ENCODE results near the gene CREB3L1. TPM values are rescaled to one million over a fixed set of nuclear protein-coding genes. Genes with fewer than 3 reads are reported as not detected.

The CREB3L1 gene
- total RNA-seq, 1 donor from 2014 or later: 11.4 TPM

DNA sequence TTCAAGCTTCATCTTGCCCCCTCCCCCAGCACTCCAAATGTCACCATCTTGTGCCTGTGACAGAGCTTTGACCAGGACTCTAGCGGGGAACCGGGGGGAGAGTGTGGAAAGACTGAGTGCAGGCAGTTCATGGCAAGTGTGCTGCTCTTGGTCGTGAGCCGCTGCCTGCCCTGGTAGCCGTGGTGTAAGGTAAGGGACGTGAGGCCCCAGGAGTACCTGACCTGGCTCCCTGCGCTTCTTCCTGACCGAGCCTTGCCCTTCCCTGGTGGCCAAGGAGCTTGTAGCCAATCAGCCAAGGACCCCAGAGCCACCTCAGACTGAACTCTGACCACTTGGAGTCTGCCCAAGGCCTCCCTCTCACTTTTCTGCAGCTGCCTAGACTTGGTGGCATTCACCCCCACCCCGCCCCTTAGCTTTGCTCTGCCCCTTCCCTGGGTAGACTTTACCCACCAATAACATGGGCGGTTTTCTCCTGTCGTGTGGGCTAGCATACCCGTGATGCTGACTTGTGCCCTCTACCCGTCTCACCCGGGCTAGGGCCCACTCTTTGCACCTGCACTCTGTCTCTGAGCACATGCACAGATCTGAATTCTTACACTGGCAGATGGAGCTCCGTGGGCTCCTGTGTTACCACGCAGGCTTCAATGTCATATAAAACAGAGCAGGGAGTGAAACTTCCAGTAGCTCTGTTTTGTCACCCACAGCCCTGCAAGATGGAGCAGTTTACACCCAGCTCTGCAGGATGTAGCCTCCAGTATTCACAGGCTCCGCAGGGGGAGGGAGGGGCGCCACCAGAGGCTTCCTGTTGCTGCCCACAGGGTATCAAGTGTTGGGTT lies 71.3 kb downstream of the CREB3L1 start:
- Histone ChIP-seq H3K27me3 (no peaks in the 10 kb centered on the region), H3K27ac (no peak overlapping the region), H3K36me3 (no peaks in the 10 kb centered on the region), H3K4me1 (peaks cover 9 to 14% of the 10 kb centered on the region in 2 donors), H3K4me3 (peak overlapping the region; percentile 73 to 96), H3K9me3 (no peaks in the 10 kb centered on the region)
- TF ChIP-seq, protein P1, sequence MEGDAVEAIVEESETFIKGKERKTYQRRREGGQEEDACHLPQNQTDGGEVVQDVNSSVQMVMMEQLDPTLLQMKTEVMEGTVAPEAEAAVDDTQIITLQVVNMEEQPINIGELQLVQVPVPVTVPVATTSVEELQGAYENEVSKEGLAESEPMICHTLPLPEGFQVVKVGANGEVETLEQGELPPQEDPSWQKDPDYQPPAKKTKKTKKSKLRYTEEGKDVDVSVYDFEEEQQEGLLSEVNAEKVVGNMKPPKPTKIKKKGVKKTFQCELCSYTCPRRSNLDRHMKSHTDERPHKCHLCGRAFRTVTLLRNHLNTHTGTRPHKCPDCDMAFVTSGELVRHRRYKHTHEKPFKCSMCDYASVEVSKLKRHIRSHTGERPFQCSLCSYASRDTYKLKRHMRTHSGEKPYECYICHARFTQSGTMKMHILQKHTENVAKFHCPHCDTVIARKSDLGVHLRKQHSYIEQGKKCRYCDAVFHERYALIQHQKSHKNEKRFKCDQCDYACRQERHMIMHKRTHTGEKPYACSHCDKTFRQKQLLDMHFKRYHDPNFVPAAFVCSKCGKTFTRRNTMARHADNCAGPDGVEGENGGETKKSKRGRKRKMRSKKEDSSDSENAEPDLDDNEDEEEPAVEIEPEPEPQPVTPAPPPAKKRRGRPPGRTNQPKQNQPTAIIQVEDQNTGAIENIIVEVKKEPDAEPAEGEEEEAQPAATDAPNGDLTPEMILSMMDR (IDR thresholded peaks at IDR 0.05): no peak
- intact Hi-C loops (cut with DNase I): loop anchor here (5.0 kb wide), 2 partner anchors 189 to 226 kb away; partner anchors contain the start of gene PHF21A
- no peak for DNase-seq (ENCODE audit: low spot score in 2 of 2)

DNA sequence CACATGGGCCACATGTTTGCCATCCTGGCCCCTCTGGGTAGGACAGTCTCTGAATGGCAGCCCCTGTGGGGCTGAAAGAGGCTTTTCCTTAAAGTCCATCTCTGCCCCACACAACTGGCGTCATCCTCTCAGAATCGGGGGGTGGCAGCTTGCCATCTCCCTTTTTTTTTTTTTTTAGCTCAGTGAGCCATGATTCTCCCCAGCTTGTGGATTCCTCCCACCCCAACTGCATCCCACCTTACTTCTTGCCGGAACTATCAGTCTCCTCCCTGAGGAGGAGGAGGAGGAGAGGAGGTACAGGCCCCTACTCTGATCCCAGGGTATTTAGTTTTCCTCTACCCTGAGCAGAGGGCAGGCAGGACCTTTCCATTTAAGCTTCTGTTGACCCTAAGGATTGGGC lies 73.2 kb downstream of the CREB3L1 start:
- Histone ChIP-seq H3K9me3 (no peaks in the 10 kb centered on the region), H3K4me1 (peaks cover 9 to 14% of the 10 kb centered on the region in 2 donors), H3K36me3 (no peaks in the 10 kb centered on the region), H3K4me3 (no peak overlapping the region), H3K27me3 (no peaks in the 10 kb centered on the region), H3K27ac (no peak overlapping the region)
- no peak for DNase-seq (ENCODE audit: low spot score in 2 of 2)
- intact Hi-C loops (cut with DNase I): no loop called here
- TF ChIP-seq, protein P1 (IDR thresholded peaks at IDR 0.05): no peak

DNA sequence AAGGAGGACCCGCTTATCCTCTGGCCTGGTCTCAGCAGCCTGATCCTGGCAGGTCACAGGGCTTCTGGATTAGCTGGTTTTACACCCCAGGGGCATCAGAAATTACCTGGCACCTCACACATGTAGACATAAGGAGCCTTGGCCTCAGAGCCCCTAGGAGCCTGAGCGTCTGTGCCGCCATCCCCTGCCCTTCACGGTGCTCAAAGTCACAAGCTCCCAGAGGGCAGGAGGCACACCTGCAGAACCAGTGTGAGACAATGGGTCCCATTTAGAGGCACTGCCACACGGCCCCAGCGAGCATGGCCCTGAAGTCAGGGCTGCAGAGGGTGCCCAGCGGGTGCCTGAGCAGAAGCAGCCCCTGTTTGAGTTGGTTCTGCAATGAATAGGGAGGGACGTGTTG lies 73.7 kb downstream of the CREB3L1 start:
- Histone ChIP-seq H3K9me3 (no peaks in the 10 kb centered on the region), H3K27ac (no peak overlapping the region), H3K4me1 (peaks cover 9 to 14% of the 10 kb centered on the region in 2 donors), H3K4me3 (no peak overlapping the region), H3K36me3 (no peaks in the 10 kb centered on the region), H3K27me3 (no peaks in the 10 kb centered on the region)
- DNase-seq (ENCODE audit: low spot score in 2 of 2): no peak
- intact Hi-C loops (cut with DNase I): no loop called here
- TF ChIP-seq, protein P1 (IDR thresholded peaks at IDR 0.05): no peak

DNA sequence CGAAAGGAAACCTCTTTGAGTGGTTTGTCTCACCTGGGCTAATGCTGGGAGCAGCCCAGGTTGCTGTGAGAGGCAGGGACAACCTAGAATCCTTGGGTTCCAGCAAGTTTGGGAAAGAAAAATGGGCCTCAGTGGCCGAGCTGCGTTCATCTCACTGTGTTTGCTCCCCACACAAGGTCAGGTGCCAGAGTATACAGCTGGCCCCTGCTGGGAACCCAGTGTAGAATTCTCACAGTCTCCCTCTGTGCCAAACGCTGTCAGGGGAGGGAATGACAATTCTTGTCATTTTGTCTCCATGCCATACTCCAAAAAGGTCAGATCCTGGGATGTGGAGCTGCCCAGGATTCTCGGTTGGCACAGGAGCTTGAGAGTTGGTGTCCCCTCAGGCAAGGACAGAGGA lies 74.1 kb downstream of the CREB3L1 start:
- DNase-seq (ENCODE audit: low spot score in 2 of 2): no peak
- H3K27me3 ChIP-seq: no peaks in the 10 kb centered on the region
- TF ChIP-seq, protein P1 (IDR thresholded peaks at IDR 0.05): no peak
- H3K27ac ChIP-seq: no peak overlapping the region
- no peaks in the 10 kb centered on the region for H3K36me3 ChIP-seq
- intact Hi-C loops (cut with DNase I): no loop called here
- no peaks in the 10 kb centered on the region for H3K9me3 ChIP-seq
- H3K4me3 ChIP-seq: no peak overlapping the region
- H3K4me1 ChIP-seq: peaks cover 9 to 14% of the 10 kb centered on the region in 2 donors

DNA sequence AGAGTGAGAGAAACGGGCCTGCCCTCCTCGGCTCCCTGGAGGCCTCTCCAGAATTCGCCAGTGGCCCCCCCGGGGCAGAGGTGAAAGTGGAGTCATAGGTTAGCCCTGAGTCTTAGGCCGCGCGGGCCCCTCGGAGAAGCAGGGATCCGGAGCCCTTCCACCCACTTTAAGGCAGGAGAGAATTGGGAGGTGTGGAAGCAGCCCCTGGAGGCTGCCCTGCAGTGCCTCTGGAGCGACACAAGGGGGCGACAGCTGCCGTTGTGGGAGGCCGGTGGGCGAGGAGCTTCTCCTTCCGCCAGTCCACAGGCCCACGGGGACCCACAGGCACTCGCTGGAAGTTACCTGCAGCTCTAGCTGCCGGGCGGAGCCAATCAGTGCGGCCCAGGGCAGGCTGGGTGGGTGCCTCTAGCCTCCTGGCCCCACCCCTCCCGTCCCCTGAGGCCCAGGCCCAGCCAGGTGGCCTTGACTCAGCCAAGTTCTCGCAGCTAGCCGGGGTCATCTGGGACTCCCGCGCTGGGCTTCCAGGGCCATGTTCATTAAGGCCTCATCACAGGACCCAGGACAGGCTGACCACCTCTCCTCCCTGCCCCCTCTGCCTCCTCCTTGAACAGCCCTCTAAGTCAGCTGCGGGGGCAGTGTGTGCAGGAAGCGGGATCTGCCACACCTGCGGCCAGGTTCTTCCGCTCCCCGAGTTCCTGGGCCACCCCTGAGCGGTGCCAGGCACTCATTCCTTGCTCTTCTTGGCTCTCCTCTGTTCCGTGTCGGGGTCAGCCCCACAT lies 74.8 kb downstream of the CREB3L1 start:
- no peaks in the 10 kb centered on the region for H3K9me3 ChIP-seq
- intact Hi-C loops (cut with DNase I): no loop called here
- DNase-seq (ENCODE audit: low spot score in 2 of 2): no peak
- no peaks in the 10 kb centered on the region for H3K27me3 ChIP-seq
- no peaks in the 10 kb centered on the region for H3K36me3 ChIP-seq
- TF ChIP-seq, protein P1 (IDR thresholded peaks at IDR 0.05): peak; percentile 48 to 75 (median 69)
- no peak overlapping the region for H3K4me3 ChIP-seq
- H3K27ac ChIP-seq: peak overlapping the region in 1 of 2 donors; percentile 39
- peaks cover 9 to 10% of the 10 kb centered on the region in 2 donors for H3K4me1 ChIP-seq
